Mesodermal cell (in vitro differentiated cells): ENCODE results near the gene PNKD.

Experiments
- H3K27ac ChIP-seq: 2 replicates; pipeline ENCODE4 v1.7.0; 2013; ENCODE audit warnings: mild to moderate bottlenecking, low read depth, low read length, moderate library complexity; ENCODE audit not compliant: severe bottlenecking
- H3K36me3 ChIP-seq: 2 replicates; pipeline ENCODE4 v1.7.1; 2013; ENCODE audit warnings: mild to moderate bottlenecking, low read length, moderate library complexity; ENCODE audit not compliant: control insufficient read depth, insufficient read depth
- H3K4me1 ChIP-seq: one replicate; pipeline ENCODE4 v1.7.1; 2013; ENCODE audit warnings: mild to moderate bottlenecking, low read length; ENCODE audit not compliant: insufficient read depth, control insufficient read depth, poor library complexity, severe bottlenecking
- H3K4me3 ChIP-seq: 2 replicates; pipeline ENCODE4 v1.7.0; 2013; ENCODE audit warnings: low read length, control low read depth, mild to moderate bottlenecking; ENCODE audit not compliant: insufficient read depth, poor library complexity, severe bottlenecking; ENCODE audit errors: extremely low read depth
- H3K9me3 ChIP-seq: 2 replicates; pipeline ENCODE4 v1.7.1; 2013; ENCODE audit warnings: mild to moderate bottlenecking, low read length, moderate library complexity; ENCODE audit not compliant: control insufficient read depth
- WGBS, 2 experiments: methylation state at CpG; one replicate each; pipeline ENCODE4 v1.1.5; 2013; ENCODE audit warnings: missing lambda C conversion rate in 2 of 2; ENCODE audit not compliant: insufficient coverage in 2 of 2; 5-methylcytosine and 5-hydroxymethylcytosine counted together

Gene PNKD

DNA sequence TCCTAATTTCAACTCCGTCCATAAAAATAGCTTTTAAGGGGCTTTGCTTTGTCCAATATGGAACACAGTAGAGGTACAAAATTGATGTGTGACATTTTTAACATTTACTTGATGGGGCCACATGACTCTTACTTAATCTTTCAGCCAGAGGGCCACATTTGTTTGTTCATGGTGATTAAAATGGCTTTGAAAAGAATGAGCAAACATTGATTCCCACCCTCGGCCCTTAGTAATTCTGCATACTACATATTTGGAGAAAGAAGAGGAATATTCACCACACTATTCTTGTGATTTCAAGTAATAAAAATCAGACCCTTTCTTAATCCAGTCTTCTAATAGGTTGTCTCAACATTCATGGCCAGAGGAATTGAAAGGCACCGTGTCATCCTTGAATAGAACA, 35.8 kb upstream of the PNKD start:
- peaks cover 97% of the 10 kb centered on the region for H3K36me3 ChIP-seq
- H3K9me3 ChIP-seq = no peaks in the 10 kb centered on the region
- peaks cover 5% of the 10 kb centered on the region for H3K4me1 ChIP-seq
- H3K4me3 ChIP-seq = no peak overlapping the region
- no peak overlapping the region for H3K27ac ChIP-seq
- 100% methylated on average over 1 of the region's 3 CpGs; no CpG with 5 or more reads in 1 of the 2 experiments for WGBS, 2 experiments

GRCh38 chr2:218235017-218235416, 35.3 kb upstream of the PNKD start:
- Histone ChIP-seq H3K4me1 (peaks cover 3% of the 10 kb centered on the region), H3K36me3 (peaks cover 97% of the 10 kb centered on the region), H3K9me3 (no peaks in the 10 kb centered on the region), H3K4me3 (no peak overlapping the region), H3K27ac (no peak overlapping the region)
- 100% methylated on average over 1 of the region's 2 CpGs; no CpG with 5 or more reads in 1 of the 2 experiments for WGBS, 2 experiments

DNA sequence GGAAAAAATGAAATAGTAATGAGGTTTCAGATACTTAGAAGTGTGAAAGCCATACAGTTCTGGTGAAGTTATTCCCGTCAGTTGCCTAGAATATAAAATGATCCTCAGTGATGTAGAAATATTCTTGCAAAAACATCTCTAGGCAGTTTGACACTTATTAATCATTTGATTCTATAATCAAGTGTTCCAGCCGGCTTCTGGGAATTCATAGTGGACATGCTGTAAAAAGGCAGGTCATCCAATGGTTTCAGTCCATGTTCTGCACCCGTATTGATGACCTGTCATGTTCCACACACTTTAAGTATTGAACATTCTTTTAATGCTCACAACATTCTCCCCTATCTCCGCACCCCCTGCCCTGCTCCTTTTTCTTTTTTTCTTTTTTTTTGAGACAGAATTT, 33.5 kb upstream of the PNKD start:
- no peaks in the 10 kb centered on the region for H3K4me1 ChIP-seq
- 88 to 100% methylated on average over 3 of the region's 4 CpGs for WGBS, 2 experiments
- peaks cover 97% of the 10 kb centered on the region for H3K36me3 ChIP-seq
- no peaks in the 10 kb centered on the region for H3K9me3 ChIP-seq
- no peak overlapping the region for H3K4me3 ChIP-seq
- no peak overlapping the region for H3K27ac ChIP-seq

- Histone ChIP-seq H3K27ac (no peak overlapping the region), H3K36me3 (peaks cover 96% of the 10 kb centered on the region), H3K9me3 (no peaks in the 10 kb centered on the region), H3K4me3 (no peak overlapping the region), H3K4me1 (no peaks in the 10 kb centered on the region)
- WGBS, 2 experiments = 100% methylated on average over 1 of the region's 1 CpG; no CpG with 5 or more reads in 1 of the 2 experiments
These were observed 31.4 kb upstream of the PNKD start for GRCh38 chr2:218238887-218239286.

DNA sequence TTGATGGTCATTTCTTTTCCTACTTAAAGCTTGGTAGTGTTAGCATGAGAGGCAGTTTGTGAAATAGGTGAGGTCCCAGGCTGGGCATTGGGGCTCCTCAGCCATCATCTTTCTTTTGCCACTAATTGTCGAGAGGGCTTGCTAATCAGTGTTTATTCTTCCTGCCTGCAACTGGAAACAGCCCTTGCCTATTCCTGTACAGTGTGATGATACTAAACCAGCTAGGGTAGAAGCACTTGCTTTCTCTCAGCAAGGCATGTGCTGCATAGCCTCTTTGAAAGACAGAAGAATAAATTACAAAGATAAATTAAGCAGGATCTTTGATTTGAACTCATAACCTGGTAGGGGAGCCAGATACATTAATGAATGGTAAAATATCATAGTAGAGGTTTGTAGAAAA, 26.1 kb upstream of the PNKD start:
- Histone ChIP-seq H3K27ac (no peak overlapping the region), H3K9me3 (no peaks in the 10 kb centered on the region), H3K36me3 (peaks cover 98% of the 10 kb centered on the region), H3K4me3 (no peak overlapping the region), H3K4me1 (no peaks in the 10 kb centered on the region)
- WGBS, 2 experiments = 86% methylated on average over 1 of the region's 1 CpG; no CpG with 5 or more reads in 1 of the 2 experiments

GRCh38 chr2:218244665-218245064, 25.7 kb upstream of the PNKD start:
- Histone ChIP-seq H3K9me3 (no peaks in the 10 kb centered on the region), H3K36me3 (peaks cover 98% of the 10 kb centered on the region), H3K27ac (no peak overlapping the region), H3K4me3 (no peak overlapping the region), H3K4me1 (no peaks in the 10 kb centered on the region)
- WGBS, 2 experiments = 100% methylated on average over 1 to 2 of the region's 2 CpGs

DNA sequence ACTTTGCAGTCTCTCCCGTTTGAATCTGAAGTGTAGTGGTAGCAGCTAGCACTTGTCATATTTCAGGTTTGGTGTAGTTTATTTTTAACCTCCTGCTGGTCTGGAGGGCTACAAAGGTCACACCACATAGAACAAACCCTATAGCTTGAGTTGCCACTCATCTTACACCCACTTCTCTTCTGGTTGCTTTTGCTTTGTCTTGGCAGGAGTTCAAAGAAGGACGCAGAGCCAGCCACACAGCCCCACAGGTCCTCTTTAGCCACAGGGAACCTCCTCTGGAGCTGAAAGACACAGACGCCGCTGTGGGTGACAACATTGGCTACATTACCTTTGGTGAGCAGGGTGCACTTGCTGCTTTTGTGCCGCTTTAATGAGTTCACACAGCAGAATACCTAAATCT, 25.1 kb upstream of the PNKD start:
- peaks cover 98% of the 10 kb centered on the region for H3K36me3 ChIP-seq
- no peaks in the 10 kb centered on the region for H3K9me3 ChIP-seq
- no peak overlapping the region for H3K4me3 ChIP-seq
- 73 to 100% methylated on average over 3 of the region's 5 CpGs for WGBS, 2 experiments
- no peaks in the 10 kb centered on the region for H3K4me1 ChIP-seq
- H3K27ac ChIP-seq = no peak overlapping the region

DNA sequence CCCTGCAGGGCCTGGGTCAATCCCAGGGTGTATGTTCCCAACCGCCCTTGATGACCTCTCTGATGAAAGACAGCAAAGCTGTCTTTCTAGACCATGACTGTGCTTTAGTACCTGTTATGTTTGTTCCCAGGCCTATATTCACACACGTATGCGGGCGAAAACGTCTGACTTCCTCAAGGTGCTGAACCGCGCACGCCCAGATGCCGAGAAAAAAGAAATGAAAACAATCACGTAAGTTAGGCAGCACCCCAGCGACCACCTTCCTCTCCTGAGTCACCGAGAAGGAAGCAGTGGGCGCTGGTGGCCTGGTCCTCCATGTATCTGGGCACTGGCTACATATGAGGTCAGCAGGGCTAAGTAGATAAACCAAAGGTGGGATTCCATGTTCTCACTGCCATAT, 20.6 kb upstream of the PNKD start:
- H3K4me3 ChIP-seq = no peak overlapping the region
- 96% methylated on average over 11 to 13 of the region's 13 CpGs for WGBS, 2 experiments
- no peaks in the 10 kb centered on the region for H3K4me1 ChIP-seq
- H3K9me3 ChIP-seq = no peaks in the 10 kb centered on the region
- H3K36me3 ChIP-seq = peaks cover 99% of the 10 kb centered on the region
- H3K27ac ChIP-seq = no peak overlapping the region

- H3K4me3 ChIP-seq = no peak overlapping the region
- 82 to 86% methylated on average over 6 to 7 of the region's 7 CpGs for WGBS, 2 experiments
- H3K27ac ChIP-seq = no peak overlapping the region
- no peaks in the 10 kb centered on the region for H3K9me3 ChIP-seq
- H3K4me1 ChIP-seq = no peaks in the 10 kb centered on the region
- H3K36me3 ChIP-seq = peaks cover 95% of the 10 kb centered on the region
These were observed 17.6 kb upstream of the PNKD start for GRCh38 chr2:218252509-218253231.

GRCh38 chr2:218253232-218253625, 17.1 kb upstream of the PNKD start:
- Histone ChIP-seq H3K9me3 (no peaks in the 10 kb centered on the region), H3K27ac (no peak overlapping the region), H3K4me1 (peaks cover 4% of the 10 kb centered on the region), H3K4me3 (no peak overlapping the region), H3K36me3 (peaks cover 90% of the 10 kb centered on the region)
- 90 to 99% methylated on average over 5 of the region's 5 CpGs for WGBS, 2 experiments

GRCh38 chr2:218255446-218255845, 14.9 kb upstream of the PNKD start:
- no peak overlapping the region for H3K4me3 ChIP-seq
- no peaks in the 10 kb centered on the region for H3K9me3 ChIP-seq
- H3K27ac ChIP-seq = no peak overlapping the region
- 84 to 98% methylated on average over 5 to 6 of the region's 6 CpGs for WGBS, 2 experiments
- peaks cover 67% of the 10 kb centered on the region for H3K36me3 ChIP-seq
- peaks cover 24% of the 10 kb centered on the region for H3K4me1 ChIP-seq
